GM19397 (cell line): ENCODE data around the gene ASCL5.

Experiments
- ATAC-seq: cut with Tn5 transposase; IDR thresholded peaks from one replicate; pipeline ENCODE4 v1.9.1; 2021; ENCODE audit warnings: mild to moderate bottlenecking, moderate library complexity; ENCODE audit not compliant: unreplicated experiment

The ASCL5 gene

DNA sequence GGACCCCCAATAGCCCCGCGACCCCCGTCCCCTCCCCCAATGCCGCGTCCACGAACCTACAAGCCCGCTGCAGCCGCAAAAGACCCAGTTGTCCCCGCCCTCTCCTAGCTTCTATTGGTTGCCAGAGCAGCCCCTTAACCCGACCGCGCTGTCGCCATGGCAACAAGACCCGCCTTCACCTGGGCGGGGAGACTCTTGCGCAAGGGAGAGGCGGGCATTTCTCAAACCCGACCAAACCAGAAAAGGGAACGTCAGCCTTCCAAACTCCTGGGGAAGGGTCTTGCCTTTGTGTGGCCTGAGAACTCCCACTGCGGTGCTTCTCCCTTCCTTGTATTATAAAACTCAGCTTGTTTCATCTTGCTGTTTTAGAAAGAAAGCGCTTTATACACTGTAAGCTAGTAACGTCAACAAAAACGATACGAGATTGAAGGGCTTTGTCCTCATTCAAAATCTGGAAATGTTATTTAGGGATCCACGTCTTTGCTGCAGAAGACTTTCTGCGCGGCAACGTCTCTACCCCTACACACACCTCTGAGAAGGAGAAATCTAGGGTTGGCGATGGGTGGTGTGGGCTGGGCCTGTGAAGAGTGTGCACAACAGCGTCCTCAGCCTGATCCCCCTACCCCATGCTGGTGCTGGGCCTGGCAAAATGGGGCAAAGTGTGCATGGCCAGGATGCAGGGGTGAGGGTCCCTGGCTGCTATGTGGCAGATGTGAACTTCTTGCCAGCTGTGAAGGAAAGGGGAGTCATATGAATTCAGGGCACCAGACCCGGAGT lies 27.6 kb upstream of the ASCL5 start, which contains the start of gene TMEM9:
TSS of gene TMEM9 (minus strand) at position 86 of the 777 bp plus-strand sequence. CDS start 551 bp downstream, outside the sequence.
- peak; percentile 94 for ATAC-seq

DNA sequence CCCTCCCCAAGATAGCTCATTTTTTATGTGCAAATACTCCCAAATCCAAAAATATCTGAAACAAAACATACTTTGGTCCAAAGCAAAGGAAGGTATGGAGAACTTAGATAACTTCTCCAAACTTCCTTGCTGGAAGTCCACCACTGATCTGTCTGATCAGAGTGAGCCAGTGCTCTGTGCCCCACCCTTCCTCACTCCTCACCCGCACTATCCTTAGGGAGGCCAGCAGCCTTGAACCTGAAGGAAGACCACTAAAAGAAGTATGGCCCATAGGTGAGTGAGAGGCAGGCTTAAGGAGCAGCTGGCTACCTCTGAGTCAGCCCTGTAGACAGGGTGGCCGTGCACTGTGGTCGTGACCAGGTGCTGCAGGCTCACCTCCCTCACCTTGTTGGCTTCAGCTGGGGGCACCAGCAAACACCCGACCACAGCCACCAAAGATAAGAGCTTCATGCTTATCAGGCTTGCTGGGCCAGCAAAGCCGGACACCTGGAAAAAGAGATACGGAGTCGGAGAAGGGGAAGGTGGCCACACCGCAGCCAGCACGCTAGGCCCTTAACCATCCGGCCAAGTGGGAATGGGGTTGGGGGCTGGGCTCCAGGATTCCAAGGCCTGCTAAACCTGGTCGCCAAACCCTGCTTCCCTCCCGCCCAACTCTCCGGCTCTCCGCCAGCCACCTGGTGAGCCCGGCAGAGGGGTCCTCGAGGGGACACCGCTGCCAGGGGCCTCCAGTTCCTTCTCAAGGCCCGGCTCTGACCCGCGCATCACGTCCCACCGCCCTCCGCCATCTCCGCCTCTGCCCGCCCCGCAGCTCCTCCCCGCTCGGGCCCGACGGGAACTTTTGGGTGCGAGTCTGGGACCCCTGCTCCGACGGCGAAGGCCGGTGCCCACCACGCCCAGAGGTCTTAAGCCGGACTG lies 26.7 kb upstream of the ASCL5 start:
- ATAC-seq, result peak; percentile 67

DNA sequence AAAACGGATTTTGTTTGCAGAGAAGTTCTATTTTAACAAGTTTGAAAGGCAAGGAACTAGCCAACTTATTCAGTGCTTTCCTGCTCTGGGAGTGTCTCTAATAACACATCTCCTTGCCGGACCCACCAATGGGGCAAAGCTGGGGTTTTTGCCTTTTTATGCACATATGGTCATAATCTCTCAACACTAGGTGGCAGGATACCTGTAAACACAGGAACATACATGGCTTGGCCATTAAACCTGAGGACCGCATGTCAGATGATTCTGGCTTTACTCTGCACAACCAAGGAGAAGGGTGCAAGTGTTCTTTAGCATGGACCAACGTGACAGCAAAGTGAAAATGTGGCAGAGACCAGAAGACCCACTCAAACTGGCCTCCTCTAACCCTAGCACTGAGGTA lies 22.4 kb upstream of the ASCL5 start:
- ATAC-seq, result no peak

DNA sequence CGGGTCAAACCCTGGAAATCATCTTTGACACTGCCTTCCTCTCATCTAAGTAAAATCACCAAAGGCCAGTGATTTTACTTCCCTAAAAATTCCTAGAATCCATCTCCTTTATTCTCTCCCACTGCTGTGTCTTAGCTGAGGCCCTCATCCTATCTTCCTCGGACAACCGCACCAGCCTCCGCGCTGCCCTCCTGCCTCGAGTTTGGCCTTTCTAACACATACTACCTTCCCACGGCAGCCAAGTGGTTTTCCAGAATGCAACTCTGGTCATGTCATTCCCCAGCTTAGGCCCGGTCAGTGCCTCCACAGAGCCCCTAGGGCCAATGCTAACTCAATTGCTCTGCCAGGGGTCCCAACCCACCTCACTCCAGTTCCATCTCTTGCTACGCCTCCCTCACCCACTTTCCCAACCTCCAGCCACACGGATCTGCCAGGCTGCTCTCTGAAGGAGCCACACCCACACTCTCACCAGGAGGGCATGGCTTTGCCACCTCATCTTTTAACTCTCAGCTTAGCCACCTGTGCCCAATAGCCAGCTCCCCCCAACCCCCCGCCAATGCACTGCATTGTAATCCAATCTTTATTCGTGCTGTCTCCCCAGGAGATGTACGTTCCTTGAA lies 20.5 kb upstream of the ASCL5 start:
- no peak for ATAC-seq

DNA sequence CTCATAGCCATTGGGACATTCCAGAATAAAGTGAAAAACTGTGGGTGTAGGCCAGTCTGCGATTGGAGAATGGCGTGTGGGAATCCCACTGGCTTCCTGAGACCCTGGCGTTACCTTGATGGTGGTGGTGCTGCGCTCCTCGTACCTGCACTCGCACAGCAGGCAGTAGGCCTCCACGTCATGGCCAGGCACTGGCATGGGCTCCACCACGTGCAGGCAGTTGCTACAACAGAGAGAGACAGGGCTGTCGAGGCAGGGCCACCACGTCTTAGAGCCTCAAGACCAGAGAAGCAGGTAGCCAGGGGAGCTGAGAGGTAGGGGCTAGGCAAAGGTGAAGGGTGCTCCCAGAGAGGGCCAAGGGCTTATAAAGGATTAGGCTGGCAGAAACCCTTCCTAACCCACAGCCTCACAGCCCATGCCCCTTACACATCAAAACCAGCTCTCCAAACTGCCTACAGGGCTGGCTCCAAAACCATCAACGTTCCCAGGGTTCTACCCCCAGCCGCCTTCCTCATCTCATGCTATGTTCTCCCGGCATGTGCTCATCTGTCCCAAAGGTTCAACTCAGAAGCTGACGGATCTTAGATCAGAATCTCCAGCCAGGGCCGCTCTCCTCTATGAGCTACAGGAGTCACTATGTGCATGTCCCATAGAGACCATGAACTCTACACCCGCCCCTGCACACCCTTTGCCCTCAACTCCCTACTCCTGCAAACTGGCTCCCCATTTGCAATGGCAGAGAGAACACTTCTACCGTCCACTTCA lies 19.8 kb upstream of the ASCL5 start:
- no peak for ATAC-seq

DNA sequence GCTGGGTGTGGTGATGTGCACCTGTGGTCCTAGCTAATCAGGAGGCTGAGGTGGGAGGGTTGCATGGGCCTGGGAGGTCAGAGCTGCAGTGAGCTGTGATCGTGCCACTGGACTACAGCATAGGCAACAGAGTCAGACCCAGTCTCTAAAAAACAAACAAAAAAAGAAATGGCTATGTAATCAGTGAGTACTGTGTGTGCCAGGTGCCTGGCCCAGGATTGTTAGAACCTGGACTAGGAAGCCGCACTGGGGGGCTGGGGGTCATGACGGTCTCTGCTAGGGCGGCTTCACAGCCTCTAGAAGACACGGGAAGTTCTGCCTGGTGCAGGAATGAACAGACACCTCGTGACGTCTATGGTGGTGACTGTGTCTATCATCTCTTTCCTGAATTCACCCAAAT lies 18.8 kb upstream of the ASCL5 start:
- ATAC-seq, result no peak

DNA sequence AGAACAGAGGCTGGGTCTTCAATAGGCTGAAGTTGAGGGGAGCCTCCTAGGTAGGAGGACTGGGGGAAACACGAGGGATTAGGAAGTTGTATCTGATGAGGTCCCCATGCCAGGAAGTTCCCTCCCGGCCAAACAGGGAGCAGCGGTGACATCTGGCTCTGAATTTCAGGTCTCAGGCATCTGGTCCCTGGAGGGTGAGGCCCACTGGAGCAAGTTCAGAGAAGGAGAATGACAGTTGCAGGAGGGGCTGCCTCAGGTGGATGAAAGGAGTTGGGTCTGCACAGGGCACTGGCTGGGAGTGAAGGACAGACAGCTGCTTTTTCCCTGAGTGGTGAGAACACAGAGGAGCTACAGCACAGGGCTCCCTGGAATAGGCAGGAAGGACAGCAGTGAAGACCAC lies 18.1 kb upstream of the ASCL5 start:
- no peak for ATAC-seq

DNA sequence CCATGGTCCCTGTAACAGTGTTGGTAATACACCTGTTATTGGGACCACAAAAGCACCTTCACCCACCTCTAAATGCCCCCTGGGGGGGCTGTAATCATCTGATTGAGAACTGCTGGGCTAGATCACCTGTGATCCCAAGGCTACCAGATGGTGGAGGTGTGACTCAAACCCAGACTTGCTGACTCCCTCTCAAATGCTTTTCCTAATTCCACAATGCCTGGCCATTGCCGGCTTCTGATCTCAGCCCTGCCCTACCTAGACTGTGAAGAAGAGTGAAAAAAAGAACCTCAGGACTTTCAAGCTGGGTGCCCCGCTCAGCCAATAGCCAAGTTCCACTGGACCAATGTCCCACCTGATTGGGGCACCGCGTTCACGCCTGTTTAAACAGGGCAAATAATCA lies 17.7 kb upstream of the ASCL5 start:
- ATAC-seq, result no peak

DNA sequence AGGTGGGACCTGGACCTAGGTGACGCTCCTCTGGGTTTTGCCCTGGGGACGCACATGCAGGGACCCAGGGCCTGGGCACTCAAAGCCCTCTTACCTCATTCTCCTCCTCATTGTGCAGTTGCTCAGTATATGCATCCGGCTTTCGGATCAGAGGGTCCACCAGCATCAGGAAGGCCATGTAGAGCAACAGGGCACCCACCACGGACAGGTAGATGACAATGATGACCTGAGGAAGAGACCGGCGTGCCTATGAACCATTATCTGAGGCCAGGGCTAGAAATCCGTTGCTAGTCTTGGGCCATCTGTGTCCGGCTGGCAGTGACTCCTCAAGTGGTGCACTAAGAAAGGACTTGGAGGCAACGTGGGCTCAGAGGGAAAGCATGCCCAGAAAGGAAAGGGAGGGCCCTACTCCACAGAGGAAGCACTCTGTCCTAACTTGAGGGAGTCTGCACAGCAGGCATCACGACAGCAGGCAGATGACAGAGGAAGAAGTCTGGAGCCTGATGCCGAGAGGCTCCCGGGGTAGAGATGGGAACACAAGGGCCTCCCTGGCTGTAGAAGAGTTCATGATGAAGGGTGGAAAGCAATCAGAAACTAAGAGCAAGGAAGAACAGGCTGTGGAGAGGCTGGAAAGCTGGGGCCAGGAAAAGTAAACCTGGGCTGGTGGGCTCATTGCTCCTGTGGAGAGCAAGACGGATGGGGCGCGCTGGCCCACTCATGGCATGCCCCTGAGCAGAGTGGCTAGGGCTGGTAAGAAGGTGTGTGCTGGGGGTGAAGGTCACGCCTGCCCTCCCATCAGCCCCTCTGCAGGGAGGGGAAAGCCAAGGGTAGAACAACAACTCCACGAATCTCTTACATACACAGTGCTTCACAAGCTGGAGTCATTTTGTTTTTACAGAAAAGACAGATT lies 17.0 kb upstream of the ASCL5 start:
- no peak for ATAC-seq

DNA sequence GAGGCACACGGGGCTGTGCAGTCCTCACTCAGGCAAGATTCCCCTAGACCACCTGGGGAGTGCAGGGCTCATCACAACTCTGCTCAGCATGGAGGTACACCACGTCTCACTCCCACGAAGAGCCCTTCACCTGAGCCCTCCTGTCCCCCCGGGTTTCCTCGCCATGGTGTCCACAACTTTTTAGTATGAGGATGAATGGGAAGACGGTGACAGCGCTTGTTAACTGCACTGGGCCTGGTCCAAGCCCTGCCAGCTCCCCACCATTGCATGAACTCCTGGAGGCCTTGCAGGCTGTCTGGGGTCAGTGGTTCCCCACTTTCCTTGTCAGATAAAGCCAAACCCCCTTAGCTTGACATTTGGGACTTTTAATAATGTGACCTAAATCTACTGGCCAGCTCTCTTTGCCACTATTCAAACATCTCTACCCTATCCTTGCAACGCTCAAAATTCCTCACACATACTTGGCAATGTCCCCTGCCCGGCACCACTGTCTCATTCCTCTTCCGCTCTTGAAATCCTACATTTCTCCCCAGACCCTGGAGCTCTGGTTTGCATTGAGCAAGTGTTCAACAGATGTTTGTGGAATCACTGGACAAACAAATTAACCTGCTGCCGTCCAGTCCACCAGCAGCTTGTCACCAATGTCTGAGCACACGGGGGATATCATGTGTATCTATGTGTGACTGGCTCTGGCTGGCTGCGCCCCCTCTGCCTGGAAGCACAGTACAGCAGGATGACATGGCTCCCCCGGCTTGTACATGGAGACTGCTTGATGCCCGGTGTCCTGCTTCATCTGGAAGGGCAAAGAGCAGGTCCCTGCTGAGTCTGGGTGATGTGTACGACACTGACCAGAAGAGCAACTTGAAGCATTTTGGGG lies 16.1 kb upstream of the ASCL5 start:
- ATAC-seq, result no peak

DNA sequence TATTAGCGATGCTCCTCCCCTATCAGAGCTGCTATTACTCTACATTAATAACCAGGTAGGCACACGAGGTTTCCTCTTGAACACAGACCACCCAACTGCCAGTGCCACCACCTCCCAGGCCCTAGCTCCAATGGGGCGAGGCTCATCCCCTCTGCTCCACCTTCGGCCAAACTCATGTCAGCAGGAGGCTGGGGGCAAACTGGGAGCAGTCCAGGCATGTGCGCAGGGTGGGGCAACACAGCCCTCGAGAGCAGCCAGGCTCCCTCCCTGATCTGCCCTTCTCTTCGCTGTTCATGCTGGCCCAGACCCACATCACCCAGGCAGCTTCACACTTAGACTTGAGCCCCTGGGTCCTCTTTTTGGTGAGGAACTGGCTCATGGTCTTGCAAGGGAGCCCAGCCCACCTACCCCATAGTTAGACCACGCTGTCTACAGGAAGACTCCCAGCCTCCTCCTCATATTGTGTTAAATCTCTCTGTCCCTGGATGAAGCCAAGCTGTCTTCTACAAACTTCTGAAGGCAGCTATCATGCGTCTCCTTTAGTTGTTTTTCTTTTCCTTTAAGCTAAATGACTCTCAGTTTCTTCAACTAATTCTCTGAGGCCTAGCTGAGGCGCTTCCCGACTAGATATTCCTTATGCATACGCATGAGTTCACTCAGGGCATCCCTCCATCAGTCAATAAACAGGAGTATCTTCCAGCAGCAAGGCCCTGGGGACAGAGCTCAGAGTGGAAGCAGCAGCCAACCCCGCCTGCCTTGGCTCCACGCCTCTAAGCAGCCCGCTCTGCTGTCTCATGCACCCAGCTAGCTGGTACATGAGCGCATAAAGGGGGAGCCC lies 15.2 kb upstream of the ASCL5 start:
- no peak for ATAC-seq

DNA sequence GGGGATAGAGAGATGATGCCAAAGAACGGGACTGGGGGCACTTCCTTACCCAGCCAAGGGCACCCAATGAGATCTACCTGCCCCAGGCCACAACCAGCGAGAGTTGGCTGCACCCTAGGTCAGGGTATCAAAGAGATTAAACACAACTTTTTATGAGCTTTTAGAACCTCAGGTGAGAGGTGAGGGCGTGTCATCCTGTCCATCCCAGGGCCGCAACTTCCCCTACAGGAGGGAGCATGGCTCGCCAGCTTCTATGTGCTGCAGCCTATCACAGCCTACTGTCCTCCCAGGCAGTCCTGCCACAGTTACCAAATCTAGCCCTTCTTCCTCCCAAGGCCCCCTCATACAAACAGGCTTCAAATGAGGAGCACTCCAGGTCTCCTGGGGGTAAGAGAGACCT lies 14.4 kb upstream of the ASCL5 start:
- no peak for ATAC-seq

DNA sequence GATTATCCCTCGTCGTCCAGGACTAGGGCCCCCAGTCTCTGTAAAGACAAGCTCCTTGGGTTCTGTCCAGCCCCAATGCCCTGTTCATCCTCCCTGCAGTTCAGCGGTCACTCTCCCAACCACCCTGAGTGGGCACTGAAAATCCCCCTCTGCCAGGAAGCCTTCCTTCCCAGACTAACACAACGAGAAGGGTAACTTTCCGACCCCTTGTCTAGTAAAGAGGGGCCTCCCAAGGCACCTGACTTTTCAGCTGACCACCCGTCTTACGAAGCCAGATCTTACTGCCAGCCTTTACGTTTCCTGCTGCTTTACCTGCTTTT lies 13.9 kb upstream of the ASCL5 start:
- ATAC-seq, result no peak

DNA sequence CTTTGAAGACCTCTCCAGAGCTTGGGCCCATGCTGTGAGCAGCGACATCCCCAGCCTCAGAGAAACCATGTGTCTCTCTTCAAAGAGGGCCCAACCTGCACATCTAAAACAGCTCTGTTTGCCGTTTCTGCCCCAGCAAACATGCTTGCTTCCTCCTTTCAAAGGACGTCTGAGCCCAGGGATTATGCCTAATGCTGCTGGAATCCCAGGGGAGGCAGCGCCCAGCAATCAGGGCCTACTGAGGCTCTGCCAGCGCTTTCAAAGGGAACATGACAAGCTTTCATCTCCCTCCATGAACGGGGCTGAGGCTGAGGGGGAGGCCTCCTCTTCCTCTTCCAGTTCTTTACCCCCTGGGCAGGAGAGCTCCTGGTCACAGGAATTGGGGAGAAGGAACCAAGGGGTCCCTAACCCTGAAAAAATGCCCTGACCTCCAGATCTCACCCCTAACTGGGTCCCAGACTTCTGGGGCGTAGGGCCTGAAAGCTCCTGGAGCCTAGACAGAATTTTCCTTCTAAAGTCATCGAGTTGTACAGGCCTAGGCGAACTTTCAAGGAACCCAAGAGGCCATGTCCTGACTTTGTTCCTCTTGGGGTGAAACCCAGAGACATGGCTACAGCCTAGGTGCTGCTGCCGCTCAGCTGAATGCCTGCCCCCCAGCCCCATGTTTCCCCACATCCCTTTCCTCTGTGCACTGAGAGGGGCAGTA lies 13.4 kb upstream of the ASCL5 start:
- no peak for ATAC-seq

DNA sequence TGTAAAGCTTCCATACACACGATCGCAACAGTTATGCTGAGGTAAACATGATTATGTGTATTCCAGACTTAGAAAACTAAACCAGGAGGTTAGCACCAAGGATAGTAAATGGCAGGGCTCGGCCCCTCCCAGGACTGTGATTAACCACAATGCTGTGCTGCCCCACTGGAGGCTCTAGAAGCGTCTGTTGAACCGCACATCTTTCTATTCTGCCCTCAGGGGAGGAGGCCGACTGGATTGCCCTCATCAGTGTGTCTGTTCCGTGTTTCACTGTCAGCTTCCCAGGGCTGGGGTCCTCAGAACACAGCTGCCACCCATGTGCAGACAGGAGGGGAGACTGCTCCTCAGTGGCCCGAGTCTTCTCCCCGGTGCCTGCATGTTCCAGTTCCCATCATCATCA lies 12.8 kb upstream of the ASCL5 start:
- ATAC-seq, result no peak

DNA sequence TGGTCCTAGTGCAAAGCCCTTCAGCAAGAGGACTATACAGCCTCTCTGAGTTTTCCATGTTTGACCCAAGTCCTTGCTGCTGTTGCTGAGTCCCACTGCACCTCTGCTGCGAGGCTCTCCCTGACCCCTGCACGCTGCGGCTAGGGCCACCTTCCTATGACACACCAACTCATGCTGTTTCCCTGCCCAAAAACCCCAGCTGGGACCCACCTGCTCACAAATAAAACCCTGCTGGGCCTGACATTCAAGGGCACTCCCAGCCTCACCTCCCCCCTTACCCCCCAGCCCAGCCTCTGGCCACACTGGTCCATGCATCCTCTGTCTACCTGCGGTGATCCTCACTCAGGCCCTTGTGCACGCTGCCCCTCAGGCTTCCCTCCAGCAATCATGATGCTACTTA lies 12.3 kb upstream of the ASCL5 start:
- ATAC-seq, result no peak

DNA sequence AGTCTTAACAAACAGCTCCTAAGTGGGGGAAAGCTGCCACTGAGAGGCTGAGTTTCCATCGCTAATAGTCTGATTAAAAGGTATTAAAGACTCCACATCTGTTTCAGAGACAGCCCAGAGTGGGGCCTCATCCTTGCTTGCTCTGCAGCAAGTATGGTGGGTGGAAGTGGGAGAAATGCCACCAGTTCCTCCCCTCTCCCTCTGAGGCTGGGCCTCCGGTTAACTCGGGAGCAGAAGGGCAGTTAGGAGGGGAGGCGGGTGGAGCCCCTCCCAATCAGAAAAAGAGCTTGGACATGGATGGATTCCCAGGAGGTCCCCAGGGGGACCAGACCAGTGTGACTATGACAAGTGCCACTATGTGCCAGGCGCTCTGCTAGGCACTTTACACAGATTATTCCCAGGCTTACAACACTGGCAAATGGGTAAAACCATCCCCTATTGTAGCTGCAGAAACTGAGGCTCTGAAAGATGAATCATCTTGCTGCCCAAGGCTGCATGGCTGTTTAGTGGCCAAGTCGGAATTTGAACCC lies 11.4 kb upstream of the ASCL5 start:
- no peak for ATAC-seq
